Measurements from ENCODE around the gene KCTD1.

KCTD1 gene

DNA sequence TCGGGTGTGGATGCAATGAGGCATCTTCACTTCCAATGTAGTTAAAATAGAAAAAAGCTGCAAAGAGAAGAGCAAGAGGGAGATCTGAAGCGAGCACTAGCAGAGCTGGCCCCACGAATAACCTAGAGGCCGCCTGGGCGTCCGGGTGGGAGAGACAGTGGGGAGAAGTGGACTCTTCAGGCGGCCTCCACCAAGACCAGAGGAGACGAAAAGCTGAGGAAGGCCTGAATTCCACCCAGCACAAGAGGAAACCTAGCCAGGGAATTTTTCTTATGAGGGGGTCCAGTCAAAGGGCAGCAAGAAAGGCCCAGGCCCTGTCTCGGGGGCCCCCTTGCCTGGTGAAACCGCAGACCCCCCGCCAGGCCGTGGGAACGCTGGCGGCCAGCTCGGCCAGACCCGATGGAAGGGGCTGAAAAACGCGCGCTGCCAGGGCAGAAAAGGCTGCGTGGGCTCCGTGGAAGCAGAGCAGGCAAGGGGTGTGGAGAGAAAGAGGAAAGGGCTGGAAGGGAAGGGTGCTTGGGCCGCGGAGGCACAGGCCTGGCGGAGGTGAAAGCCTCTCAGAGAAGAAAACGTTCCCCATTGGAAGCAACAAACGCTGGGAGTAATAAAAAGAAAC is 69.2 kb downstream of the KCTD1 start:
- no peak for DNase-seq

DNA sequence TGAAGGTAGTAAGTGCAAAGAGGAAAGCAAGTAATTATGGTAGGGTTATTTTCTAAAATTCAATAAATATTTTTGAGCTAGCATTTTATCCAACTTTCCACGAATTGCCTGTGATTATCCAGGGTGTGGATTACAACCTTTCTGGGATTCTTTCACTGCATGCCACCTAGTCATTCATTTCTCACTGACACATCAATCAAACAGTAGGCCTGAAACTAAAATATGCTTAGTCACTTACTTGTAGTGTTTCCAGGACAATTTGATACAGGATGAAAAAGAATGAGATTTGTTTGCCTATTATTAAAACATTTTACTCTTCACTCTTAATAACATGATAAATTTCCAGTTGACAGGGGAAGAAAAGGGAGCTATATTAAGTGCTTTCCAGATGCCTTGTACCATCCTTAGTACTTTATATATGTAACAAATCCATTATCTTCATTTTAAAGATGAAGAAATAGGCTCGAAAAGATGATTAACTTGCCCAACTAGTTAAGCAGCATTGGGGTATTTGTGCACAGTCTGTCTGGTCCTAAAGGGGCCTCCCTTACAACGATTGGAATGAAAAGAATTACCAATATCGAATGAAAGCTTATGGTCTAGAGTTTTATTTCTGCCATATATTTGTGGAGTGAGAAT is 70.4 kb downstream of the KCTD1 start:
- no peak for DNase-seq

DNA sequence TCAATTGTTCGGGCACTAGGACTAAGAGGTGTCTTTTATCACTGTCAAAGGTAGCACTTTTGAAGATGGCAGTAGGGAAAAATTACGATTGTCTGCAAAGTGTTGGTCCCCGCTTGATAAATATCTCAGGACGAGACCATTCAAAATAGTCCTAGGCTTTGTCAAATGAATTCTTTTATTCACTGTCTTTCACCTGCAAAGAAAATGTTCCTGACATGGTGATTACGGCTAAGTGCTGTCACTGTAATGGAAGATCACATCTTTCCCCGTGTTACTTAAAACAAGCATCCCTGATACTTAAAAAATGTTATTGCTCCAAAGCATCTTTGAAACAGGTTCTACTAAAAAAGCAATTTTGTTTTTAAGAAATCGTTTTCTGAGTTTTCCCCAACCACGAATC is 71.7 kb downstream of the KCTD1 start:
- no peak for DNase-seq

DNA sequence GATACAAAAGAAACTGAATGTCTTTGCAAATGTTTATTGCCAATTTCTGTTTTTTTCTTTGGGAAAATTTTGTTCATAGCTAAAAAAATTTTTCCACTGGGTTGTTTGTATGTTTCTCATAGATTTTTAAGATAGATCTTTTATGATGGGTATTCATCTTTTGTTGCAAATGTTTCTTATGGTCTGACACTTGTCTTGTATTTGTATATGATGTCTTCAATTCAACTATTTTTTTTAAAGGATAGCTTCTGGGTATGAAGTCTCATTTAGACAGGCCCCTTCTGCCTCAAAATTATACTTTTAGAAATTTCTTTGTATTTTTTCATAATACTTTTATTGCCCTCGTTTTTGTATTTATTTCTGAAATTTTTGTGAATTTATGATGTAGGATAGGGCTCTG is 73.8 kb downstream of the KCTD1 start:
- DNase-seq: no peak

DNA sequence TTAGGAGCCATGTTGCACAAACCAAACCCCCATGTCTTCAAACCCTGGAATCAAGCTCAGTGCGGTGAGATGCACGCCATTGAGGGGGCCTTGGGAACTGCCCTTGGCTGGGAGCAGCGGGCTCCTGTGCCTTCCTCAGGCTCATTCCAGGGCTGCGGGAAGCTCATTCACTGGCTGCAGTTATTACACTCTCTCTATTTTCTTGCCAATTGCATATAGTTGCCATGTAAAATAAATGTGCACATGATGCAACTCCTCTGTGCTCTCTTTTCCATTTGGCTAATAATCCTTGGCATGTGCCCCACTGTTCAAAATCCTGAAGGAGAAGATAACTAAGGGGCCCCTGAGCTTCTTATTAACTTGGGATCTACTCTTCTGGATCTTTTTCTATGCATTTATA is 74.7 kb downstream of the KCTD1 start:
- no peak for DNase-seq

DNA sequence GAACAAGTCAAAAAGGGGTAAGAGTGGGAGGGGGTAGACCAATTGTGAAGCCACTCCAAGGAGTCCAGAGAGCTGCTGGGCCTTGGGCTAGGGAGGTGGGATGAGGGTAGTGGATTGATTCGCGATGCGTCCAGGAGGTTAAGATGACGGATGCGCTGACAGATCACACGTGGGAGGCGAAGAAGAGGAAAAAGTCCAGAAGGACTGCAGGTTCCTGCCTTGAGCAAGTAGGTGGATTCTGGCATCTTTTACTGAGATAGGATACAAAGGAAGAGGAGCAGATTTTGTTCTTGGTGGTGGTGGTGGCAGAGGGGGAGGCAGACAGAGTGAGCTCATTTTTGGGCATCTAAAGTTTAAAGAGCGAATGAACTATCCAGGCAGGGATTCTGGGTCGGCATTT is 76.5 kb downstream of the KCTD1 start:
- no peak for DNase-seq

DNA sequence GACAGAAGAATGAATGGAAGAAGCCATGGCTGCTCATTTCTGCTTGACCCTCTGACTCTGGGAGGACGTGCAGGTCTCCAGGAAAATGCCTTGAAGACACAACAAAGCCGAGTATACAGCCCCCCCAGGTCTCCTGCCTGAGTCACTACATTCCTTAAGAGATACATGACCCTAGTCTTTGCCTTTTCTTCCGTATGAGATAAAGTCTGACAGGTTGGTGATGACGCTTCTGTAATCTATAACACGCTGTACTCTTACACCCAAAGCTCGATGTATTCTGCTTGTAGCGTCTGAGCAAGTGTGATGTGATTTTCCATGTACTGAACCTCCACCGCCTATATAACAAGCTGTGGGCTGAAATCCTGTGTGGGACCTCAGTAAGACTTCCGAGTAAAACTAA is 77.3 kb downstream of the KCTD1 start:
- no peak for DNase-seq

DNA sequence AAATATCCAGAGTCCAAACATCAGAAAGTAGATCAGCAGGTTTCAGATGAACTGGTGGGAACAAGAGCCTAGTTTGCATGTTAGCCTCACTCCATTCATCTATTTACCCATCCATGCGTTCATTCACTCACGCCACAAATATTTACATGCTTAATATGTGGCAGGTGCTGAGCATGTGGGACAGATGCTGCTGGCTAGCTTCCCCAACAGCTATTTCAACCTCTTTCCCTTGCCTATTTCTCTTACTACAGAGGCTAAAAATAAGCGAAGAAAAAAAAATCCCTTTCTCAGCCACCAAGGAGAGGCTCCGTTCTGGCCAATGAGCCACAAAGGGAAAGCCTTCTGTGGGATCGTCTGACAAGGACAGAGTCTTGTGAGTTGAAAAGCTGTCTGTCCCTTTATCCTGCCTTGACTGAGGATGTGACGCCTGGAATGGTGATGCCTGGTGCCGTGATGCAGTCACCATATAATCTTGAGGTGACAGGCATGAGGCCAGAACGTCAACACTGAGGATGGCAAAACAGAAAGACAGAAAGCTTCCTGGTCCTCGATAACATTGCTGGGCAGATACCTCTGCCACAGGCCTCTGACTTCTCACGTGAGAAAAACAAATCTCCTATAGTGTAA is 78.2 kb downstream of the KCTD1 start:
- peak; percentile 73 for DNase-seq

DNA sequence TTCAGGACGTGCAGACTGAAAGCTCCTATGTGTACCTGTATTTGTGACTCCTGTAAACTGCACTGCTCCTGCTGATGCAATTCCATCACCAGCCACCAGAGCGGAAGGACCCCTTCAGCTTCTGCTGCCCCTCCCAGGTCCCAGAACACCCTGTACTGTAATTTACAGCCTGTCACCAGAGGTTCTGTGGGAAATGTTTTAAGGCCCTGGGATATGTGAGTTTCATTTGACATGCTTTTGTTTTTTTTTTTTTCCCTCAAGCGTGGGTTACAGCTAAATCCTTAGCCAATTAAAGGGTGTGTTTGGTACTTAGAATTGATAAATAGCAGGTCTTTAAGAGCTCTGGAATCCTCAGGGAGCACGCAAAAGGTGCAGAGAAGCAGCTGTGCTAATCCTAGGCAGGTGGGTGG is 79.4 kb downstream of the KCTD1 start:
- peak; percentile 16 for DNase-seq

DNA sequence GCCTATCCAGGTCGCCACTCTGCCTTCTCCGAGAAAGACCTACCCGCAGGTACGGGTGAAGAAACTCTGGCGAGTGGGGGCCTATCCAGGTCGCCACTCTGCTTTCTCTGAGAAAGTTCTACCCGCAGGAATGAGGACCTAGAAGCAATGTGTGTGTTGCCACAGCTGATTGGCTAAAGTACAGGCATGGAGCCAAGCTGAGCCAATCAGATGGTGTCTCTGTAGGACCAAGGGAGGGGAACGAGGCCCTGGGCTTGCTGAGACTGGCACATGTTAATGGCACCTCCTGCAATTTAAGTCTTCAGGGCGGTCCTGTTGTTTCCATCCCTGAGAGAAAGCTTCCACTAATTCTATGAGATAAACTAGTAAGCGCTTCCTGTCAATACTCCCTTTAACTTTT is 82.3 kb downstream of the KCTD1 start:
- DNase-seq: no peak

DNA sequence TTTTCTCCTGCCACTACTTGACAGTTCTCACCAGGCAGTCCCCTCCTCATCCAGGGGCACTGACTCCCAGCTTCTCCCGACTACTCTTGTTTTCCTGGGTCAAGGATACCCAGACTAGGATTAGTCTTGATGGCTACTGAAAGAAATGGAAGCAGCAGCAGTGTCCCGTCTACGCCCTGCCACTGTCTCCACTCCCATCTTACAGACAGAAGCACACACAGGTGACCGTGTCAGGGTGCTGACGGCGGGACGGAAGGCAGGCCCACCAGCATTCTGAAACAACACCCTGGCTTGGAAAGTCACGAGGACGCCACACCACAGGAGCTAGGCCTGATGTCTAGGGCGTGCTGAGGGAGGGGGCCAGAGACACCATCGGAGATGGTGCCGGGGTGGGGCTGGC is 82.9 kb downstream of the KCTD1 start:
- no peak for DNase-seq

DNA sequence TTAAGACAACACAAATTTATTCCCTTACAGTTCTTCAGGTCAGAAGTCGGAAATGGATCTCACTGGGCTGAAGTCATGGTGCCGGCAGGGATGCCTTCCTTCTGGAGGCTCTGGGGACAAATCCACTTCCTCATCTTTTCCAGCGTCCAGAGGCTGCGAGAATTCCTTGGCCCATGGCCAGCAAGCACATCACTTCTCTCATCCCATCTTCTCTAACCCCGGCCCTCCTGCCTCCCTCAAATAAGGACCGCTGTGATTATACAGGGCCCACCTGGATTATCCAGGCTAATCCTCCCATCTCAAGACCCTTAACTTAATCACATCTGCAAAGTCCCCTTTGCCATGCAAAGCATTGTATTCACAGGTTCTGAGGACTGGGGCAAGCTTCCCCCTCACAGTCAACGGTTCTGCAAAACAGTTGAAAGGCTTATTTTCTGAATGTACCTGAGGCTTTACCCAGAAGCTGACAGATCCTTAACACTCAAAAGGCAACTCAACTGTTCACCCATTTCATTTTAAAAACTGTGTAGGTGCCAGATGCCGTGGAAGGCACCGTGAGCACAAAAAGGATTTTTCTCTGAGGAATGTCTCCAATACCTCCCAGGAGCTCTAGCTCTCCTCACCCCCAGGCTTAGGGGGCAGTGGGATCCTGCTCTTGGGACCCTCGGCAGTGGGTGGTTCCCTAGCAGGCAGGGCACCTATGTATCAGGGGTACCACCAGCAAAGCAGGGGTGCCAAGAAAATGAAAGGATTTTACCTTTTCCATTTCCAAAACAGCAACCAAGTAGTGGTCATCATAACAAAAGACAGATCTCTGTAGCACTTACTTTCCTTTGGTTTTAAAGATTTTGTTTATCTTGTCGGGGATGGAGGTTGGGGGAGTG is 84.0 kb downstream of the KCTD1 start:
- no peak for DNase-seq

DNA sequence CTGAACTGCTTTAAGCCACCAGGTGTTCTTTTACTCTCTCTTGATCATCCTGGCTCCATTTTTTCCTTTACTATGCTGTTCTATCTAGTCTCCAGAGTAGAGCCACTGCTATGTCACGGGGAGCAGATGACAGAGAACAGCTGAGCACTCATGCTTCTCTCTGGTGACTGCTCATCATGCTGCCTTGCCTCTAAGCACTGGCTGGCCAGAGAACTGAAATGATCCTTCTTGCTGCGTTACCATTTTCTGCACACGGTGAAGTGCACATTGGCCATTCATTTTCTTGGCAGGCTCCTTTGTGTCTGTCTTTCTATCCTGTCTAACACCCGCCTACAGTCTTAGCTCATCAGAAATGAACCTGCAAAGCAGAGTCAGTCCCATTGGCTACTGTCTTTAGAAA is 86.0 kb downstream of the KCTD1 start:
- no peak for DNase-seq

DNA sequence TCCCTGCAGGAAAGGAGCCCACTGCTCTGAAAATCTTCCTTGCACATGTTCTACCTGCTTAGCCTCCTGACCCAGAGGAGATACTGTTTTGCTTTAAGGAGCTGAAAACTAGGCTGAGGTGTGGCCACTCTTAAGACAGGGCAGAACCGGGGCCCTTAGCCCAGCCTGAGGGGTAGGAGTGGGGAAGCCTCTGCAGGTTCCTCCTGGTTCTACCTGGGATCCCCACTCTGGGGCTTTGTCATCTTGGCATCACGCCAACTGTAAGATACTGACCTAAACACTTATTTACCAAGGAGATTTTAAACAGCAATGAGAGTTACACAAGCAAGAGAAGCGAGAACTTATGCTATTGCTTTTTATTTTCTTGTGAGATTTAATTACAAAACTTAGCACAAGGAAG is 86.9 kb downstream of the KCTD1 start:
- DNase-seq: no peak

DNA sequence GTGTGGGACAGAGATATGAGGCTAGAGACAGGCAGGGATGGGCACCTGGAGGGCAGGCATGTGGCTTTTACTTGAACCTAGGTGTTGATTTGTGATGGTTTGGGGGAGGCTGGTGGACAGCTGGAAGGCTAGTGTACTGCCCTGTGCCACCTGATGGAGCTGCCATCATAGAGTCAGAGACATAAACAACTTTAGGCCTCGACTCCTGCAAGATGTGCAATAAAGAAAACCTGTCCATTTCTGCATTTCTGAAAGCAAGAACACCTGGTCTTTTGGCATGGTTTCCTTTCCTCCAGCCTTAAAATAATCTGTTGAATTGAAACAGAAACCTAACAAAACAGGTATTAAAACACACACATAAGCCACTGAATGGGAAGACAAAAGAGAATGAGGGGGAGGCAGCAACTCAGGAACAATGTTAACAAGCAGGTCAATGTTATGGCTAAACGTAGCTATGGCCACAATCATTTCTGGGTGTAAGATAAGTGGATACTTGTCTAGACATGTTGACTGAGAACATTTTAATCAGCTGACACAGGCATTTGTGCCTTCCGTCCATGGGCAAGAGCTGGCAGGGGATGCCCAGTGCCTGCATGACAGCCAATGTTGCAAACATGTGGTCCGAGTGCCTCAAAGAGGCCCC is 87.8 kb downstream of the KCTD1 start:
- no peak for DNase-seq

DNA sequence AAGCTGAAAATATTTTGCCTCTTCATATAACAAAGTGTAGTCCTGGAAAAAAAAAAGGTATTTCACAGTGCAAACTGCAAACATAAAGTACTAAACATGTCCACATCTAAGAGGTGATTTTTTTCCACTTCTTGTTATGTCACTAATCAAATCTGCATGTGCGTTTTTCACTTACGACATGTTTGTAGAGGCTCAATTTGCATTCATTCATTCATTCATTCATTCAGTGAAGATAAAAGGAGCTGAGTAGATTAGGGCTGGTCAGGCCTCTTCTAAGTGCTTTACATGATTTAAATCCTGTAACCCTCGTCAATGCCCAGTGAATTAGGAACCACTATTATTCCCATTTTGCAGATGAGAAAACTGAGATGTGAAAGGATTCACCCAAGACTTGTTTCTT is 88.5 kb downstream of the KCTD1 start:
- DNase-seq: no peak

DNA sequence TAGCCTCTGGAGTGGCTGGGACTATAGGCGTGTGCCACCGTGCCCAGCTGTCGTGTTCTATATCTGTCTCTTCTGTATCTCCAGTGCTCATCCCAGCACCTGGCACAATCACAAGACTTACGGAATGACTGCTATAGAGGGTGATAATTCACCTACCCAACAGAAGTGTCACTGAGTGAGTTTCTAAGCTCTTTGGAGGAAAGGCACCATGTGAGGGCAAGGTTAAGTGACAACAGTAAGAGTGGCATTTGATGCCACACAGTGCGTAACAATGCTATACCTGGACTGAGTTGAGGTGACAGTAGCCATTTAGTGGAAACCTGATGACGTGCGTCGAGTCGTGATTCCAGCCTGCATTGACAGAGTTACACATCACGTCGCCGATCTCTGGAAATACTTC is 89.0 kb downstream of the KCTD1 start:
- DNase-seq: no peak

DNA sequence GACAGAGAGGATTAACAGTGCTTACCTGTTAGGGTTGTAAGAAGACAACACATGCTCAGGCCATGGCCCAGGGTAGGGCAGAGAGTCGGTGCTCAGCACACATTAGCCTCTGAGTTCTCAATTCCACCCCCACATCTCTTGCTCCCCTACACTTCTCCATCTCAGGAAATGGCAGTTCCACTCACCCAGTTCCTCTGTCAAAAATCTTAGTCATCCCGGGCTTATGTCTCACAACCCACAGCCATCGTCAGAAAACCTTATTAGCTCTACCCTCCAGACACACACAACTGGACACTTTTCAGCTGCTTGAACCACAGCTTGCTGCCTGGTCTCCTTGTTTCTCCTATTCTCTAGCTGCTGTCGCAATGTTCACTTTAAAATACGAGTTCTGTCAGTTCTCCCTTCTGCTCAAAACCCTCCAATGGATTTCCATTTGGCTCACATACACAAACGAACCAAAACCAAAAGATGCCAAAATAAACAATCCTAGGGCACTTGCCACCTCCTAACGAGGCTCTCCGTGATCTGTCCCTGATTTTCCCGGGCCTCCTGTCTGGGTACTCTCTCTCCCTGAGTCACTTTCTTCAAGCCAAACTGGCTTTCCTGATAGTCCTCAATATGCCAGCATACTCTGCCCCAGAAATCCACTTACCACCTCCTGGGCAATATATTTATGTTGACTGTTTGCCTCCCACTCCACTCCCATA is 89.7 kb downstream of the KCTD1 start:
- no peak for DNase-seq

DNA sequence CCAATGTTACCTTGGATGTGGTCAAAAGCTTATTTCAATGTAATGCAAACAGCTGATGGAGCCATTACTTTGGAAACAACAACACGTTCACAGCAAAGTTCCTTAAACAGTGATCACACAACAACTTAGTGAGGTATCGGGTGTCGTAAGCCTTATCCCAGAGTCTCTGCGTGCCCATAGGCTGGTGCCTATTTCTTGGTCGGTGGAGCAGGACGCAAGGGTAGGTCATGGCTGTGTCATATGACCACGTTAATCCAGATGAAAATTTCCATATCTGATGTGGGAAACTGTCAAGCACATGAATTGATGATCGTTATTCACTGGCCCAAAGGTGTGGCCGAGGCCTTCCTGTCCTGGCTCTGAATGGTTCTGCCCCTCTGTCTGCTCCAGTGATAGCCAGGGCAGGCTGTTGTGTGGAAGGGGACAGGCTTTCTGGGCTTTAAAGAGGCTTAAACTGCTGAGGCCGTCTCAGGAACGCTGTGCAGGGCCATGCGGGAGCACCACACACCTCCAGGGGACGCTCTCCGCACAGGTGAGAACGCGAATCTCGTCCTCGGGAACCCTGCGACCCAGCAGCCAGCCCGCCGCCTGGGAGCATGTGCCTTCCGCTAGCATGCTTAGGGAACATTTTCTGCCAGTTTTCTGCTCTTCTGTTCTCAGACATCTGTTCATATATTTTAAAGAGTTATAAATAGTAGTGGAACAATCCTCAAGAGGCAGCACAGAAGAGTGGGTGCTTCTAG is 90.6 kb downstream of the KCTD1 start:
- peak; percentile 86 for DNase-seq

DNA sequence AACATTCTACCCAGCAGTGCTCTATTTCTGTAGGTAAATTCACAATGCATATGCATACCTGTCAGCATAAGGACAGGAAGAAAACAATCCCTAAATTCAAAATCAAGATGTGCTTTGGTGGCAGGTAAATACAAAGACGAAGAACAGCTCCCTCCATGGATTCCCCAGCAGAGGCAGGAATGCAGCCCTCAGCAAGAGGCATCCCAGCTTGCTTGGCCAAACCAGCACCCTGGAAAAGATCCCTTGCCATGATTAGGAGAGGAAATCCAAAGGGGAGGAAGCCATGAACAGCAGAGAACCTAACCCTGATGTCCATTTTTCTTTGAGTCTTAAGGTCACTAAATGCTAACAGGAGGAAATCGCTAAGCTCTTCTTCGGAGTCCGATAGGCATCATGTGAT is 91.2 kb downstream of the KCTD1 start:
- no peak for DNase-seq

DNA sequence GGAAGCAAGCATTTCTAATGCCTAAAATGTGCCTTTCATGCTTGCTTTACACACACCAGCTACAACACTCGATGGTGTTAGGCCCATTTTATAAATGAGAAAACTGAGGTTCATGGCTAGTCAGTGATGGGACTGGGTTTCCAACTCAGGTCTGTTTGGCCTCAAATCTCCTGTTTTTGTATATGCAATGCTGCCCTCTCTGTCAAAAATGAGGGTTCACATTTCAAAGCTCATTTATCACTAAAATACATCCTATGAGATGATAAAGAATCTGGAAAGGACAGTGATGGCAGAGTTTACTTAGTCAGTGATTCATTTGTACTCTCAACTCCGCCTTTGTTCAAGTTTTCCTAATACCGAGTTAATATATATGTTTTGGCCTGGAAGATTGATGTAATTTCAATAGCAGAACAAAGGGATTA is 92.3 kb downstream of the KCTD1 start:
- no peak for DNase-seq

DNA sequence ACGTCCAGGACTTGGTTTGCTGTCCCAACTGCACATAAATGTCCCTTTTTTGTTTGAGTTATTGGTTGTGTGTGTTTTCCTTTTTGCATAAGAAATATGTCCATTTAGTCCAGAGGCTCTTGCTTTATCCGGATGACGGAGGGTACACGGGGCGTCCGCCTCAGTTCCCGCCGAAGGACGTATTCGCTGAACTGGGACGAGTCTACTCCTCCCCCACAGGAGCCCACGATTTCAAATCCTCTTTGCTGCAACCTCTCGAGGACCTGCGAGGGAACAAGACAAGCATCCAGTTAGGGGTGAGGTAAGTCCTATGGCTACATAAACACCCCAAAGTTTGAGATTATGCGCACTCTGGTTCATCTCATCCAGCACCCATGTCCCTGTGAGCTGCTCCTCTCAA is 92.7 kb downstream of the KCTD1 start:
- no peak for DNase-seq
